GM12878 (cell line): ENCODE measurements around the gene WWTR1. TPM values are rescaled to one million over a fixed set of nuclear protein-coding genes. Genes with fewer than 3 reads are reported as not detected.

Source experiments
- ATAC-seq: fragments of 200-7000 bp; cut with Tn5 transposase; 3 replicates; pipeline ENCODE4 v1.9.1; 2020; ENCODE audit warnings: mild to moderate bottlenecking, moderate library complexity
- BruUV-seq: library from RNA; stranded (reverse); fragments of 400-500 nt; replicated peaks from 2 replicates; lab custom pipeline; 2021; lab: Mats Ljungman, UMichigan
- CTCF ChIA-PET: fragments of 300-600 bp; sonication (Branson Sonifier 250); formaldehyde crosslinking; extraction: SDS; loops from one replicate; lab custom pipeline; 2021; ENCODE audit warnings: inconsistent platforms; lab: Yijun Ruan, JAX
- POLR2A ChIA-PET: fragments of 350-600 bp; formaldehyde crosslinking; extraction: SDS; loops from one replicate; lab custom pipeline; 2021; ENCODE audit warnings: inconsistent platforms; lab: Charles Lee
- RAD21 ChIA-PET: fragments of 300-600 bp; sonication (Branson Sonifier 250); formaldehyde crosslinking; loops from one replicate; lab custom pipeline; 2023; ENCODE audit warnings: antibody characterized with exemption; ENCODE audit not compliant: unreplicated experiment; lab: Charles Lee
- SMC1A ChIA-PET: fragments of 300-600 bp; sonication (Branson Sonifier 250); formaldehyde crosslinking; loops from one replicate; lab custom pipeline; 2023; ENCODE audit not compliant: unreplicated experiment, uncharacterized antibody; lab: Charles Lee
- DNase-seq: peaks from one replicate; pipeline ENCODE4 v3.0.0-alpha.2; 2011; ENCODE audit warnings: low read depth, low spot score
- FAIRE-seq: peaks from 3 replicates; lab custom pipeline; 2011; peaks lifted over from hg19 to GRCh38; lab: Jason Lieb, UNC
- H2AFZ ChIP-seq: 2 replicates; pipeline ENCODE4 v1.6.0; 2011; ENCODE audit warnings: low read depth, low read length, control low read depth; ENCODE audit not compliant: control insufficient read depth
- H3K27ac ChIP-seq: 2 replicates; pipeline ENCODE4 v1.5.1; 2011; ENCODE audit warnings: control low read depth; ENCODE audit not compliant: control insufficient read depth, insufficient read depth
- H3K27me3 ChIP-seq, 2 experiments: replicated peaks in 1 of 2; 2 replicates each; pipeline versions ENCODE4 v1.6.0 to v1.6.1; 2011; ENCODE audit warnings: low read length in 1 of 2; ENCODE audit not compliant: control insufficient read depth in 2 of 2, insufficient read depth in 2 of 2
- H3K36me3 ChIP-seq, 2 experiments: 2 replicates each; pipeline ENCODE4 v1.5.1; 2011; ENCODE audit warnings: low read length in 1 of 2; ENCODE audit not compliant: control insufficient read depth in 2 of 2, insufficient read depth in 2 of 2
- H3K4me1 ChIP-seq: 2 replicates; pipeline ENCODE4 v1.6.1; 2011; ENCODE audit warnings: mild to moderate bottlenecking, low read length, moderate library complexity, mixed read lengths; ENCODE audit not compliant: control insufficient read depth, insufficient read depth
- H3K4me2 ChIP-seq: 2 replicates; pipeline ENCODE4 v1.6.0; 2011; ENCODE audit warnings: control low read depth; ENCODE audit not compliant: control insufficient read depth, insufficient read depth
- H3K4me3 ChIP-seq: fragments of 200-600 bp; sonication (generic); 2 replicates; pipeline ENCODE4 v1.5.1; 2016
- H3K79me2 ChIP-seq: 2 replicates; pipeline ENCODE4 v1.6.0; 2011; ENCODE audit warnings: low read length; ENCODE audit not compliant: control insufficient read depth, insufficient read depth
- H3K9ac ChIP-seq: 2 replicates; pipeline ENCODE4 v1.8.0; 2011; ENCODE audit warnings: low read length, control low read depth, mixed read lengths; ENCODE audit not compliant: control insufficient read depth, insufficient read depth
- H3K9me3 ChIP-seq: replicated peaks from 3 replicates; pipeline ENCODE4 v1.5.1; 2011; ENCODE audit warnings: mild to moderate bottlenecking, low read length; ENCODE audit not compliant: control insufficient read depth, insufficient read depth
- H4K20me1 ChIP-seq: 2 replicates; pipeline ENCODE4 v1.6.0; 2011; ENCODE audit not compliant: control insufficient read depth, insufficient read depth
- EP300 ChIP-seq, 2 experiments: fragments of 150-350 bp in 1 of 2; IDR thresholded peaks; 2 replicates each; pipeline ENCODE4 v1.6.1; 2011 to 2012; ENCODE audit warnings: low read depth in 2 of 2, low read length in 2 of 2, borderline replicate concordance in 1 of 2, improper control_type of control experiment in 1 of 2, inconsistent platforms in 1 of 2; ENCODE audit not compliant: control insufficient read depth in 1 of 2
- JUND ChIP-seq: IDR thresholded peaks from 2 replicates; pipeline ENCODE4 v1.6.1; 2012; ENCODE audit warnings: low read depth, mild to moderate bottlenecking, low read length, improper control_type of control experiment, moderate library complexity
- MTA3 ChIP-seq: IDR thresholded peaks from 2 replicates; pipeline ENCODE4 v1.6.1; 2012; ENCODE audit warnings: low read length, inconsistent platforms, borderline replicate concordance
- POLR2A ChIP-seq: IDR thresholded peaks from 2 replicates; pipeline ENCODE4 v1.6.1; 2011; ENCODE audit warnings: low read depth, mild to moderate bottlenecking, low read length
- POLR2AphosphoS2 ChIP-seq: IDR thresholded peaks from 2 replicates; pipeline ENCODE4 v1.6.1; 2011; ENCODE audit warnings: low read depth, mild to moderate bottlenecking, low read length, improper control_type of control experiment, moderate library complexity
- RELB ChIP-seq: fragments of 450-650 bp; IDR thresholded peaks from 2 replicates; pipeline ENCODE4 v1.6.1; 2017; ENCODE audit warnings: low read depth, mild to moderate bottlenecking, moderate library complexity
- REST ChIP-seq: IDR thresholded peaks from 2 replicates; pipeline ENCODE4 v1.6.1; 2012; ENCODE audit warnings: mild to moderate bottlenecking, low read depth, low read length
- RUNX3 ChIP-seq: IDR thresholded peaks from 2 replicates; pipeline ENCODE4 v1.6.1; 2012; ENCODE audit warnings: low read length, inconsistent platforms
- ZSCAN29 ChIP-seq: fragments of 450-650 bp; IDR thresholded peaks from 2 replicates; pipeline ENCODE4 v1.6.1; 2017; ENCODE audit warnings: mild to moderate bottlenecking, moderate library complexity
- WGBS: methylation state at CpG from one replicate; pipeline ENCODE4 v1.1.6; 2016; ENCODE audit warnings: low lambda C conversion rate; ENCODE audit not compliant: insufficient replicate concordance, insufficient coverage; ENCODE audit errors: missing lambda C conversion rate; 5-methylcytosine and 5-hydroxymethylcytosine counted together
- in situ Hi-C: fragments of 300-500 bp; cut with MboI; formaldehyde crosslinking; loops from 9 replicates; pipeline ENCODE4 v1.14.3; 2018; ENCODE audit warnings: mixed read lengths
- intact Hi-C: fragments of 100-400 bp; cut with micrococcal nuclease; formaldehyde crosslinking; loops from one replicate; pipeline ENCODE4 v1.14.2; 2022; ENCODE audit not compliant: unreplicated experiment
- polyA plus RNA-seq, 11 experiments: library from polyadenylated mRNA; depleted of rRNA in 4 of 11; unstranded in 6 of 11; stranded (reverse) in 5 of 11; fragments of >200 nt; fragmentation: Nextera tagmentation in 4 of 11; fragmentation: Illumina TruSeq in 1 of 11; extraction: Ambion mirVana in 4 of 11; extraction: Trizol in 1 of 11; gene quantifications; 1 replicate in 1 of 11; 2 replicates in 10 of 11; pipeline versions ENCODE4 v1.2.1 to v1.2.3, GENCODE V29; 2011 to 2016; ENCODE audit warnings: inconsistent platforms in 2 of 11, missing spikeins in 2 of 11, low read depth in 1 of 11
- total RNA-seq, 4 experiments: library from RNA; depleted of rRNA in 3 of 4; stranded (reverse); fragments of >200 nt in 3 of 4; fragmentation: Illumina TruSeq in 1 of 4; extraction: Trizol in 1 of 4; gene quantifications; 2 replicates each; pipeline versions ENCODE4 v1.2.1 to v1.2.3, GENCODE V29; 2013 to 2021
- TF ChIP-seq, protein P1 (sequence below): fragments of 450-650 bp; IDR thresholded peaks from 2 replicates; pipeline ENCODE4 v1.6.1; 2017; ENCODE audit warnings: mild to moderate bottlenecking, moderate library complexity

WWTR1 gene
- total and polyA plus RNA-seq, 10 of the 15 experiments (the other 5 are each of a cell fraction or from before 2014, with no cell fraction given), result 2.5 to 18.5 (median 5.8) TPM

DNA sequence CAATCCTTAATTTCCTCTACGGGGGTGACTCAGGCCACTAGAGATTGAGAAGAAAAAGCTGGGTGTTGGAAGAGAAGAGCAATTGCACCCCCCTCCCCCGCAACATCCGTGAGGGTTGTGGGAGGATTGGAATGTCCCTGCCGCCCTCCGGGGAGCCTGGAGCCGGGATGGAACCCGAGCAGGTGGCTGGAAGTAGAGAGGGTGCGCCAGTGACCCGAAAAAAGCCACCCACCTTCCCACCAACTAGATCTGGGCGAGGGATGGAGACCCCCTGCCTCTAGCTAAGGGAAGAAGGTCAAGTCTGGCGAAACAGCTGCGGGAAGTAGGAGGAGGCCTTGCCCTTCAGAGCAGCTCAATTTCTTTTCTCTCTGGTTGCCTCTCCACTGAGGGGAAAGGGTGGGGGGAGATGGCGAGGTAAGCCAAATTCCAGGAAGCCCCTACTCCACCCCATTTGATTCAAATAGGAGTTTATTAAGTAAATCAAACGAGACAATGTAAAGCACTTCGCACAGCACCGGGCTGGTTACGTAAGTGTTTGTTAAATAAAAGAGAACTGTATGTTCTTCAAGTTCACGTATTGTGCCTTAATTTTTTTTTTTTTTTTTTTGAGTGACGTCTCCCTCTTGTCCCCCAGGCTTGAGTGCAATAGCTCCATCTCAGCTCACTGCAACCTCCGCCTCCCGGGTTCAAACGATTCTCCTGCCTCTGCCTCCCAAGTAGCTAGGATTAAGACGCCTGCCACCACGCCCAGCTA is 1.1 kb upstream of the WWTR1 start (continued):
- TF ChIP-seq POLR2AphosphoS2 (no peak), POLR2A (no peak), MTA3 (no peak), REST (no peak), ZSCAN29 (no peak), RUNX3 (peak; percentile 42)

DNA sequence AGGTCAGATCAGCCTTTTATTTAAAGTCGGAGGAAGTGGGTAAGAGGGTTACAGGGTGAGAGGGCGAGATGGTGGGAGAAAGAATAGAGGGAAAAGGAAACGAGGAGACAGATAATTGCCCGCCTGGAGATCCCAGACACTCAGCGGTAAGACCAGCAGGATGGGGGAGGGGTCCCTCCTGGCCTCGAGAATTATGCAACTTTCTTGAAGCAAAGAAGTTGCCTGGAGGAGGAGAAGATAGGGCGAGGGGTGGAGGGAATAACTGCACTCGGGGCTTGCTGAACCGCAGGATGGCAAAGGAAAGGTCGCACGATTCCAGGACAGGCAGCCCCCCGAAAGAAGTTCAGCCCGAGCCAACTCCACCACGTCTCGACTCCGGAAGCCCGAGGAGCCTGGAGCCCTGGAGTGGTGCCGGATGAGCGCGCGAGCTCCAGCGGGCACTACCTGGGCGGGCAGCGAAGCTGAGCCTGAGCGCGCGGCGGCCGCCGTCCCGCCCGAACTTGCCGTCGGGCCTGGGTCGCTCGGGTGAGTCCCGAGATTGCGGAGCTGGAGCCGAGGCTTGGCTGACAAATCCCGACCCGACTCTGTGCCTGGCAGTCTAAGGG is 402 bp downstream of the WWTR1 start:
- Histone ChIP-seq H3K4me1 (peaks cover 10% of the 10 kb centered on the region), H3K79me2 (peaks cover 47% of the 10 kb centered on the region), H3K9me3 (no peaks in the 10 kb centered on the region), H2AFZ (peak overlapping the region; percentile 89), H3K4me3 (peak overlapping the region; percentile 87), H4K20me1 (no peaks in the 10 kb centered on the region), H3K4me2 (peak overlapping the region; percentile 98), H3K36me3 (no peaks in the 10 kb centered on the region), H3K9ac (peak overlapping the region; percentile 98), H3K27me3 (no peaks in the 10 kb centered on the region), H3K27ac (peak overlapping the region; percentile 97)
- no peak for FAIRE-seq
- POLR2A ChIA-PET, result interaction anchor here (0.6 to 4.5 kb wide), 17 partner anchors 10 to 144 kb away, joined by 3 to 42 read pairs (median 5); partner anchors contain the start of gene COMMD2
- CTCF ChIA-PET, result interaction anchor here (0.9 to 12.1 kb wide), 22 partner anchors 13 to 750 kb away, joined by 3 to 230 read pairs (median 8); partner anchors contain the start of gene COMMD2
- under 1% methylated on average over 41 of the region's 41 CpGs for WGBS
- in situ Hi-C loops, result no loop called here
- RAD21 ChIA-PET, result interaction anchor here (0.6 to 11.1 kb wide), 27 partner anchors 9 to 156 kb away, joined by 3 to 272 read pairs (median 8); partner anchors contain the start of gene COMMD2
- peak; percentile 52 for ATAC-seq
- no peak for DNase-seq
- no TSS peak for BruUV-seq
- intact Hi-C loops, result loop anchor here (5.0 kb wide), 2 partner anchors 45 to 155 kb away; partner anchors contain the start of gene RNF13
- SMC1A ChIA-PET, result interaction anchor here (0.6 to 12.2 kb wide), 22 partner anchors 10 to 944 kb away, joined by 3 to 205 read pairs (median 8); partner anchors contain the start of gene COMMD2
- TF ChIP-seq, protein P1, sequence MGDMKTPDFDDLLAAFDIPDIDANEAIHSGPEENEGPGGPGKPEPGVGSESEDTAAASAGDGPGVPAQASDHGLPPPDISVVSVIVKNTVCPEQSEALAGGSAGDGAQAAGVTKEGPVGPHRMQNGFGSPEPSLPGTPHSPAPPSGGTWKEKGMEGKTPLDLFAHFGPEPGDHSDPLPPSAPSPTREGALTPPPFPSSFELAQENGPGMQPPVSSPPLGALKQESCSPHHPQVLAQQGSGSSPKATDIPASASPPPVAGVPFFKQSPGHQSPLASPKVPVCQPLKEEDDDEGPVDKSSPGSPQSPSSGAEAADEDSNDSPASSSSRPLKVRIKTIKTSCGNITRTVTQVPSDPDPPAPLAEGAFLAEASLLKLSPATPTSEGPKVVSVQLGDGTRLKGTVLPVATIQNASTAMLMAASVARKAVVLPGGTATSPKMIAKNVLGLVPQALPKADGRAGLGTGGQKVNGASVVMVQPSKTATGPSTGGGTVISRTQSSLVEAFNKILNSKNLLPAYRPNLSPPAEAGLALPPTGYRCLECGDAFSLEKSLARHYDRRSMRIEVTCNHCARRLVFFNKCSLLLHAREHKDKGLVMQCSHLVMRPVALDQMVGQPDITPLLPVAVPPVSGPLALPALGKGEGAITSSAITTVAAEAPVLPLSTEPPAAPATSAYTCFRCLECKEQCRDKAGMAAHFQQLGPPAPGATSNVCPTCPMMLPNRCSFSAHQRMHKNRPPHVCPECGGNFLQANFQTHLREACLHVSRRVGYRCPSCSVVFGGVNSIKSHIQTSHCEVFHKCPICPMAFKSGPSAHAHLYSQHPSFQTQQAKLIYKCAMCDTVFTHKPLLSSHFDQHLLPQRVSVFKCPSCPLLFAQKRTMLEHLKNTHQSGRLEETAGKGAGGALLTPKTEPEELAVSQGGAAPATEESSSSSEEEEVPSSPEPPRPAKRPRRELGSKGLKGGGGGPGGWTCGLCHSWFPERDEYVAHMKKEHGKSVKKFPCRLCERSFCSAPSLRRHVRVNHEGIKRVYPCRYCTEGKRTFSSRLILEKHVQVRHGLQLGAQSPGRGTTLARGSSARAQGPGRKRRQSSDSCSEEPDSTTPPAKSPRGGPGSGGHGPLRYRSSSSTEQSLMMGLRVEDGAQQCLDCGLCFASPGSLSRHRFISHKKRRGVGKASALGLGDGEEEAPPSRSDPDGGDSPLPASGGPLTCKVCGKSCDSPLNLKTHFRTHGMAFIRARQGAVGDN, result no peak
- 0 out of 2 replicates have a peak, but pooled peaks have one; percentile 35 for TF ChIP-seq RELB
- no peak for TF ChIP-seq JUND
- TF ChIP-seq EP300 (IDR thresholded peaks at IDR 0.05; ENCODE audit: borderline replicate concordance in 1 of 2, control insufficient read depth in 1 of 2, low read depth in 2 of 2, low read length in 2 of 2), result no peak
